ENCODE data around the gene CNTNAP1. TPM values are rescaled to one million over a fixed set of nuclear protein-coding genes. Genes with fewer than 3 reads are reported as not detected.

The CNTNAP1 gene
- total RNA-seq, 1 donor: 32.0 TPM

GRCh38 chr17:42695500-42695899, 13.2 kb downstream of the CNTNAP1 start:
- no peak for TF ChIP-seq CTCF (IDR thresholded peaks at IDR 0.05; ENCODE audit: insufficient read depth, low read length)
- no peak overlapping the region for H3K4me3 ChIP-seq (ENCODE audit: low read depth, low read length)
- no peak for DNase-seq (ENCODE audit: low read depth)

GRCh38 chr17:42697108-42697811, 14.9 kb downstream of the CNTNAP1 start:
- no peak for DNase-seq (ENCODE audit: low read depth)
- H3K4me3 ChIP-seq (ENCODE audit: low read depth, low read length): no peak overlapping the region
- TF ChIP-seq CTCF (IDR thresholded peaks at IDR 0.05; ENCODE audit: insufficient read depth, low read length): no peak

GRCh38 chr17:42698736-42699414, 16.5 kb downstream of the CNTNAP1 start:
- peak; percentile 91 for DNase-seq (ENCODE audit: low read depth)
- TF ChIP-seq CTCF (IDR thresholded peaks at IDR 0.05; ENCODE audit: insufficient read depth, low read length): no peak
- H3K4me3 ChIP-seq (ENCODE audit: low read depth, low read length): no peak overlapping the region

- no peak for DNase-seq (ENCODE audit: low read depth)
- TF ChIP-seq CTCF (IDR thresholded peaks at IDR 0.05; ENCODE audit: insufficient read depth, low read length): no peak
- H3K4me3 ChIP-seq (ENCODE audit: low read depth, low read length): no peak overlapping the region
Measured at GRCh38 chr17:42699415-42699740, 17.0 kb downstream of the CNTNAP1 start.

- TF ChIP-seq CTCF (IDR thresholded peaks at IDR 0.05; ENCODE audit: insufficient read depth, low read length): no peak
- no peak overlapping the region for H3K4me3 ChIP-seq (ENCODE audit: low read depth, low read length)
- no peak for DNase-seq (ENCODE audit: low read depth)
Measured at GRCh38 chr17:42700586-42701289, 18.4 kb downstream of the CNTNAP1 start.

GRCh38 chr17:42702446-42702845, 20.1 kb downstream of the CNTNAP1 start:
- no peak for DNase-seq (ENCODE audit: low read depth)
- H3K4me3 ChIP-seq (ENCODE audit: low read depth, low read length): no peak overlapping the region
- TF ChIP-seq CTCF (IDR thresholded peaks at IDR 0.05; ENCODE audit: insufficient read depth, low read length): no peak
